ENCODE results near the gene SDK1.

The SDK1 gene

GRCh38 chr7:4102231-4102841 is 801.3 kb downstream of the SDK1 start:
- no peak for TF ChIP-seq CTCF (IDR thresholded peaks at IDR 0.05; ENCODE audit: low read depth, low read length, missing control alignments)
- no peak overlapping the region for H3K4me3 ChIP-seq (ENCODE audit: low read depth, low read length)
- no peak for DNase-seq (ENCODE audit: low read depth)

DNA sequence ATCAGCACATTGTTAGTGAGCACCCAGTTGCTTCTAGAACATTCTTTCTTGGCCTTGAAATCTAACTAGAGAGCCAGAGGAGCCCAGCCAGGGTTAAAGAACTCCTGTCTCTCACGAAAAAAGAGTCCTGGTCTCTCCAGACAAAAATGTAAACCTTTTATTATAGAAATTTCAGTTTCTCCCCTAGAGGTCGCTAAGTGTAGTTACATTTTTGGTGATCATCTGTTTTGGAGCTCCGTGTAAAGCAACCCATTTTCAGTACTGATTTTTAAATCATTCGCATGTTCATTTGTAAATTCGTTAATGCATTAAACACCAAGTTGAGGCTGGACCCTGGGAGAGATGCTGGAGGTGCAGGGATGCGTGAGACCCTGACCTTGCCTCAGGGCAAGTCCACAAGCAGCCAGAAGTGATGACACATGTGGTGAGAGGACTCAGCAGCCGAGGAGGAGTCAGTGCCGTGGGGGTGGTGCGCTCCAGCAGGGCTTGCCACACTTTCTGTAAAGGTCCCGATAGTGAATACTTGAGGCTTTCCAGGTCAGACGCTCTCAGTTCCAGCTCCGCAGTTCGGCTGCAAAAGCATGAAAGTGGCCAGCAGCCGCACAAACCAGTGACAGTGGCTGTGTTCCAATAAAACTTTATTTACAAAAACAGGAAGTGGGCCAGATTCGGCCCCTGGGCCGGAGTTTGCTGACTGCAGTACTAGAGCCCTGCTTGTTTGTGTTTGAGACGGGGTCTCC is 802.5 kb downstream of the SDK1 start:
- H3K4me3 ChIP-seq (ENCODE audit: low read depth, low read length) = no peak overlapping the region
- TF ChIP-seq CTCF (IDR thresholded peaks at IDR 0.05; ENCODE audit: low read depth, low read length, missing control alignments) = no peak
- no peak for DNase-seq (ENCODE audit: low read depth)

- DNase-seq (ENCODE audit: low read depth) = no peak
- no peak for TF ChIP-seq CTCF (IDR thresholded peaks at IDR 0.05; ENCODE audit: low read depth, low read length, missing control alignments)
- no peak overlapping the region for H3K4me3 ChIP-seq (ENCODE audit: low read depth, low read length)
Measured at GRCh38 chr7:4107839-4108238, 806.8 kb downstream of the SDK1 start.

DNA sequence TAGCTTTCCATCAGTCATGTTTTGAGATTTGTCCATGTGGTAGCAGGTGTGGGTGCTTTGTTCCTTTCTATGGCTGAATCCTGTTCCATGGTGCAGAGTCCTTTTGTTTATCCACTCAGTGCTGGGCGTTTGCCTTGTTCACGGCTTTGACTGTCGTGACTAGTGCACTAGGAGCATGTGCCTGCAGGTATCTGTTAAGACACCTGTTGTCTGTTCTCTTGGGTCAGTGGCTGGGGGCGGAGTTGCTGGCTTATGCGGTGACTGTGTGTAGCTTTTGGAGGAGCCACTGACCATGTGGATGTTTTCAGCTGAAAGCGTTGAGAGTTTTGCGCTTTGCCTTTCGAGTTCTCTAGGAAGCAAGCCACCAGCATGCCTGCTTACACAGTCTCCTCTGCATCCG is 807.9 kb downstream of the SDK1 start:
- no peak overlapping the region for H3K4me3 ChIP-seq (ENCODE audit: low read depth, low read length)
- TF ChIP-seq CTCF (IDR thresholded peaks at IDR 0.05; ENCODE audit: low read depth, low read length, missing control alignments) = no peak
- DNase-seq (ENCODE audit: low read depth) = no peak

GRCh38 chr7:4109481-4110110 is 808.5 kb downstream of the SDK1 start:
- TF ChIP-seq CTCF (IDR thresholded peaks at IDR 0.05; ENCODE audit: low read depth, low read length, missing control alignments) = no peak
- no peak for DNase-seq (ENCODE audit: low read depth)
- no peak overlapping the region for H3K4me3 ChIP-seq (ENCODE audit: low read depth, low read length)

GRCh38 chr7:4110438-4110837 is 809.4 kb downstream of the SDK1 start:
- no peak for TF ChIP-seq CTCF (IDR thresholded peaks at IDR 0.05; ENCODE audit: low read depth, low read length, missing control alignments)
- H3K4me3 ChIP-seq (ENCODE audit: low read depth, low read length) = no peak overlapping the region
- DNase-seq (ENCODE audit: low read depth) = no peak
